Right atrium auricular region (tissue), 2 donors: ENCODE measurements around the gene NME9. TPM values are rescaled to one million over a fixed set of nuclear protein-coding genes. Genes with fewer than 3 reads are reported as not detected.

Experiments
- DNase-seq: peaks from one replicate; pipeline ENCODE4 v3.0.0-alpha.2; 2019; ENCODE audit warnings: low spot score
- H3K27ac ChIP-seq, 2 donors: fragments of 200-600 bp; sonication (generic); 1 replicate in 1 of 2; 2 replicates in 1 of 2; pipeline ENCODE4 v1.5.1; 2016 to 2019
- H3K27me3 ChIP-seq, 2 donors: fragments of 200-600 bp; sonication (generic); one replicate each; pipeline versions ENCODE4 v1.5.1 to v1.6.0; 2017 to 2019
- H3K36me3 ChIP-seq: fragments of 200-600 bp; sonication (generic); one replicate; pipeline ENCODE4 v1.5.1; 2016
- H3K4me1 ChIP-seq, 2 donors: fragments of 200-600 bp; sonication (generic); one replicate each; pipeline versions ENCODE4 v1.5.1 to v1.6.0; 2017 to 2019
- H3K4me3 ChIP-seq, 2 donors: fragments of 200-600 bp; sonication (generic); 1 replicate in 1 of 2; 2 replicates in 1 of 2; pipeline ENCODE4 v1.5.1; 2017 to 2019; ENCODE audit warnings: mild to moderate bottlenecking in 1 of 2, moderate library complexity in 1 of 2
- H3K9me3 ChIP-seq, 2 donors: fragments of 200-600 bp; sonication (generic); one replicate each; pipeline ENCODE4 v1.5.1; 2019
- total RNA-seq, 2 donors: library from RNA; depleted of rRNA; stranded (reverse); fragments of >200 nt; gene quantifications; one replicate each; pipeline ENCODE4 v1.1.0, GENCODE V29; 2016
- TF ChIP-seq, protein P1 (sequence below), 2 donors: fragments of 200-600 bp; sonication (generic); IDR thresholded peaks; one replicate each; pipeline ENCODE4 v1.5.1; 2019; ENCODE audit warnings: antibody characterized with exemption in 2 of 2

Gene NME9
- total RNA-seq, 2 donors from 2014 or later, result not detected

DNA sequence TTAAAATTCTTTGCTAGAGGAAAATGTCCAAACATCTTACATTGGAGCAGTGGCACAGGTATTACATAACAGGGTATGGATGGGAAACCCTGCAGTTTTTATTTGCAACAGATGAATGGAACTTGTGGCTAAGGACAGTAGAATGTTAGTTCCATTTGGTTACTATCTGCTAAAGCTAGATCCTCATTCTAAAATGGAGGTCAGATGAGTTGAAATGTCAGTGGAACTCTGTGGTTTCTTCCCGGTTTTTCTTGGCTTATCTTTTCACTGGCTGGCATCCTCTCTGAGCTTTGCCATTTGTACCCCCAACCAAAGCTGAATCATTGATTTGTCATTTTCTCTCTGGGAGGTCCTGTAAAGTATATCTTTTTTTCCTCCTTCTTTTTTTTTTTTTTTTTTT lies 73.6 kb downstream of the NME9 start:
- no peak overlapping the region for H3K27ac ChIP-seq
- H3K4me1 ChIP-seq, result no peaks in the 10 kb centered on the region
- TF ChIP-seq, protein P1, sequence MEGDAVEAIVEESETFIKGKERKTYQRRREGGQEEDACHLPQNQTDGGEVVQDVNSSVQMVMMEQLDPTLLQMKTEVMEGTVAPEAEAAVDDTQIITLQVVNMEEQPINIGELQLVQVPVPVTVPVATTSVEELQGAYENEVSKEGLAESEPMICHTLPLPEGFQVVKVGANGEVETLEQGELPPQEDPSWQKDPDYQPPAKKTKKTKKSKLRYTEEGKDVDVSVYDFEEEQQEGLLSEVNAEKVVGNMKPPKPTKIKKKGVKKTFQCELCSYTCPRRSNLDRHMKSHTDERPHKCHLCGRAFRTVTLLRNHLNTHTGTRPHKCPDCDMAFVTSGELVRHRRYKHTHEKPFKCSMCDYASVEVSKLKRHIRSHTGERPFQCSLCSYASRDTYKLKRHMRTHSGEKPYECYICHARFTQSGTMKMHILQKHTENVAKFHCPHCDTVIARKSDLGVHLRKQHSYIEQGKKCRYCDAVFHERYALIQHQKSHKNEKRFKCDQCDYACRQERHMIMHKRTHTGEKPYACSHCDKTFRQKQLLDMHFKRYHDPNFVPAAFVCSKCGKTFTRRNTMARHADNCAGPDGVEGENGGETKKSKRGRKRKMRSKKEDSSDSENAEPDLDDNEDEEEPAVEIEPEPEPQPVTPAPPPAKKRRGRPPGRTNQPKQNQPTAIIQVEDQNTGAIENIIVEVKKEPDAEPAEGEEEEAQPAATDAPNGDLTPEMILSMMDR (IDR thresholded peaks at IDR 0.05), result no peak
- DNase-seq, result no peak
- no peaks in the 10 kb centered on the region for H3K36me3 ChIP-seq
- H3K27me3 ChIP-seq, result no peaks in the 10 kb centered on the region
- no peaks in the 10 kb centered on the region for H3K9me3 ChIP-seq
- no peak overlapping the region for H3K4me3 ChIP-seq

DNA sequence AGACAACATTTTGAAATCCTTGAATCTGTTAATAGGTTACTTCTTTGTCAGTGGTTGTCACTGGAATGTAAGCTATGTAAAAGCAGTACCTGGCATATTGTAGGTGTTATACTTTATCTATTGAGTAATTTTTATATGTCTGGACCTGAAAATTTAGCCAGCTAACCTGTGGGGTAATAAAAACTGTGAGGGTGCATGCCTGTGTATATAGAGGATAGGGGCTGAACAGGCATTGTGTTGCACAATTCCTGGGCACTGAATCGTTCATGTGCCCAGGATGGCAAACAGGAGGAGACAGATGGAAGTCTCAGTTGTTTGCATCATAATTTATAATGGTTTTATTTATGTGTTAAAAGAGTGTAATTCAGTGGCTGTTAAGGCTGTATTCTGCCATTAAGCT lies 75.4 kb downstream of the NME9 start:
- Histone ChIP-seq H3K9me3 (no peaks in the 10 kb centered on the region), H3K36me3 (no peaks in the 10 kb centered on the region), H3K27ac (no peak overlapping the region), H3K4me1 (no peaks in the 10 kb centered on the region), H3K27me3 (no peaks in the 10 kb centered on the region), H3K4me3 (no peak overlapping the region)
- no peak for DNase-seq
- TF ChIP-seq, protein P1 (IDR thresholded peaks at IDR 0.05), result no peak

DNA sequence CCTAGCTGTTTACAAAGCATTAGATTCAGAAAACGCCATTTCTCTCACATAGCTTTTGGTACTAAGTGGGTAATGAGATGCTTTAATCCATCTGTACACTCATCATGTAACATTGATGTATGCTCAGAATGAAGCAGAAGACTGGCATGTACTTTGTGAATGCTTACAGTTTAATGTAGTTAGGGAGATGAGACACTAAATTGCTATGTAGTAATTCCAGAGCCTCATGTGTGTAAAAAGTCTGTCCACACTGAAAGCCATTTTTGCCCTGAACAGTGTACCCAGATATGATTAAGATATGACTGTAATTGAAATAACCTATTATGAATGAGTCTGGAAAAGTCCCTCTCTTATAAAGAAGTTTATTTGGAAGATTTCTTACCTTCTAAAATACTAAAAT lies 76.0 kb downstream of the NME9 start:
- Histone ChIP-seq H3K36me3 (no peaks in the 10 kb centered on the region), H3K4me1 (no peaks in the 10 kb centered on the region), H3K27me3 (no peaks in the 10 kb centered on the region), H3K27ac (no peak overlapping the region), H3K4me3 (no peak overlapping the region), H3K9me3 (no peaks in the 10 kb centered on the region)
- TF ChIP-seq, protein P1 (IDR thresholded peaks at IDR 0.05), result no peak
- DNase-seq, result no peak

Other genes starting within 250 kb of the NME9 start
- gene DZIP1L, start 214.2 kb downstream of the NME9 start, total RNA-seq, result 1 to 10 TPM; 4.0 to 4.6 TPM
- not detected for gene A4GNT, start 197.5 kb downstream of the NME9 start, total RNA-seq
- gene DBR1, start 154.9 kb downstream of the NME9 start, total RNA-seq, result 1 to 10 TPM; 6.9 to 8.1 TPM
- 10 to 100 TPM; 28.6 to 33.8 TPM for gene ARMC8, start 142.6 kb downstream of the NME9 start, total RNA-seq
- gene MRAS, start 18.7 kb upstream of the NME9 start, total RNA-seq, result 100 to 1,000 TPM; 174 to 288 TPM
- gene ESYT3, start 104.8 kb upstream of the NME9 start, total RNA-seq, result 1 to 10 TPM; 1.6 to 2.6 TPM